ENCODE measurements around the gene PDE6H. TPM values are rescaled to one million over a fixed set of nuclear protein-coding genes. Genes with fewer than 3 reads are reported as not detected.

Gene PDE6H
- total and polyA plus RNA-seq, 7 experiments from 2014 or later, result 2.7 TPM; not detected in 6

- CTCF ChIA-PET, result interaction anchor here (1.2 to 4.3 kb wide), 2 partner anchors 152 to 223 kb away, joined by 5 to 86 read pairs; partner anchors contain the start of genes ART4 and RERG
- H3K27ac Mint-ChIP-seq, result no peak overlapping the region
- no peak overlapping the region for H3K27ac ChIP-seq (ENCODE audit: low read depth, low read length)
These were observed 25.2 kb downstream of the PDE6H start for GRCh38 chr12:14997998-14998397.

DNA sequence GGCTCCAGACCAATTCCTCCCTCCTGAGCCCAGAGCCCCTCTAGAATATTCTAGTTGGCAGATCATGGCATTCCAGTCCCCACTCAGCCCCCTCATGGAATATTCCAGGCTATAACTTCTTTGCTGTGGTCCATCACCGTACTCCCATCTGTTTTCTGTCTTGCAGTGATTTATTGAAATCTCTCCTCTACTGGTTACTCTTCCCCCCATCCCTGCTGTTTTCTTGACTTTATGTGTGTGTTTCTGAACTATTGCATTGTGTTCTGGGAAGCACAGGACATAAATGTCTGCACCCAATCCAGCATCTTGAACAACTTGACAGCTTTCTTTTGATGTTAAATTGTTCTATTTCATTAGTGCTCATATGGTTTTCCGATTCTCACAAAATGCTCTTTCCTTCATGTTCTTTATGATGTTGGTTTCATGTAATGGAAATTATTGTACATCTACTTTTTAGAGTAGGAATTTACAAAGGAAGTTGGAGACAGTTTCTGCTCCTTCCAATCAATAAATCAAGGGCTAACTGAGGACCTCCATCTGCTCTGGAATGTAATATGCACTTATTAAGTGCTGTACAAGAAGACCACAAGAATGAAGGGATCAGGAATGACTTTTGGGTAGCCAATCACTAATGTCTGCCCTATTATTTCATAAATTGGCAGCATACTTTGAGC is 26.3 kb downstream of the PDE6H start:
- H3K36me3 Mint-ChIP-seq, result no peaks in the 10 kb centered on the region
- H3K27ac ChIP-seq (ENCODE audit: low read depth, low read length), result no peak overlapping the region
- H3K4me1 Mint-ChIP-seq, result peaks cover 15 to 18% (median 17%) of the 10 kb centered on the region in 7 donors
- DNase-seq (no peak), ATAC-seq (no peak)
- no peaks in the 10 kb centered on the region for H3K9me3 ChIP-seq (ENCODE audit: control insufficient read depth in 2 of 3, low read length in 3 of 3)
- H3K36me3 ChIP-seq (ENCODE audit: control insufficient read depth in 2 of 3, insufficient read depth in 3 of 3, low read length in 3 of 3), result no peaks in the 10 kb centered on the region
- H3K4me3 ChIP-seq (ENCODE audit: low read length), result no peak overlapping the region
- H3K27ac Mint-ChIP-seq, result no peak overlapping the region
- H3K9me3 Mint-ChIP-seq, result no peaks in the 10 kb centered on the region
- peaks cover 0 to 4% of the 10 kb centered on the region in 2 donors for H3K27me3 ChIP-seq (ENCODE audit: control insufficient read depth in 2 of 2, insufficient read depth in 2 of 2, low read length in 2 of 2)
- ChIA-PET POLR2A (no interaction called here), CTCF (no interaction called here)
- peaks cover 15 to 16% of the 10 kb centered on the region in 2 donors for H3K4me1 ChIP-seq (ENCODE audit: control insufficient read depth in 2 of 2, insufficient read depth in 2 of 2, low read length in 2 of 2)
- peaks cover 0 to 61% (median 18%) of the 10 kb centered on the region in 5 donors for H3K27me3 Mint-ChIP-seq
- H3K4me3 Mint-ChIP-seq, result no peak overlapping the region
- intact Hi-C loops (cut with micrococcal nuclease), result loop anchor here (5.0 to 10.0 kb wide), 4 partner anchors 223 to 786 kb away; partner anchors contain the start of genes EPS8 (in 1 of the 2) and RERG (in 1 of the 2)

More at GRCh38 chr12:14997998-14998397, 25.2 kb downstream of the PDE6H start:
- DNase-seq (no peak), ATAC-seq (no peak)
- POLR2A ChIA-PET, result no interaction called here
- Histone ChIP-seq H3K4me1 (ENCODE audit: control insufficient read depth in 2 of 2, insufficient read depth in 2 of 2, low read length in 2 of 2) (peaks cover 16 to 27% of the 10 kb centered on the region in 2 donors), H3K27me3 (ENCODE audit: control insufficient read depth in 2 of 2, insufficient read depth in 2 of 2, low read length in 2 of 2) (peaks cover 0 to 4% of the 10 kb centered on the region in 2 donors), H3K36me3 (ENCODE audit: control insufficient read depth in 2 of 3, insufficient read depth in 3 of 3, low read length in 3 of 3) (no peaks in the 10 kb centered on the region), H3K4me3 (ENCODE audit: low read length) (no peak overlapping the region), H3K9me3 (ENCODE audit: control insufficient read depth in 2 of 3, low read length in 3 of 3) (no peaks in the 10 kb centered on the region)
- Mint-ChIP-seq H3K9me3 (peaks cover 0 to 2% (median 0%) of the 10 kb centered on the region in 11 donors), H3K4me1 (peaks cover 21 to 29% (median 27%) of the 10 kb centered on the region in 7 donors), H3K4me3 (no peak overlapping the region), H3K27me3 (peaks cover 0 to 49% (median 10%) of the 10 kb centered on the region in 5 donors), H3K36me3 (no peaks in the 10 kb centered on the region)
- intact Hi-C loops (cut with micrococcal nuclease), result loop anchor here (5.0 to 10.0 kb wide), 4 partner anchors 224 to 787 kb away; partner anchors contain the start of genes EPS8 (in 1 of the 2) and RERG (in 1 of the 2)

GRCh38 chr12:14999695-15000365 is 27.0 kb downstream of the PDE6H start:
- Histone ChIP-seq H3K27ac (ENCODE audit: low read depth, low read length) (no peak overlapping the region), H3K4me3 (ENCODE audit: low read length) (no peak overlapping the region), H3K9me3 (ENCODE audit: control insufficient read depth in 2 of 3, low read length in 3 of 3) (no peaks in the 10 kb centered on the region), H3K27me3 (ENCODE audit: control insufficient read depth in 2 of 2, insufficient read depth in 2 of 2, low read length in 2 of 2) (peaks cover 0 to 4% of the 10 kb centered on the region in 2 donors), H3K4me1 (ENCODE audit: control insufficient read depth in 2 of 2, insufficient read depth in 2 of 2, low read length in 2 of 2) (peaks cover 9% of the 10 kb centered on the region in 2 donors), H3K36me3 (ENCODE audit: control insufficient read depth in 2 of 3, insufficient read depth in 3 of 3, low read length in 3 of 3) (no peaks in the 10 kb centered on the region)
- H3K4me1 Mint-ChIP-seq, result peaks cover 9 to 11% (median 10%) of the 10 kb centered on the region in 7 donors
- H3K9me3 Mint-ChIP-seq, result no peaks in the 10 kb centered on the region
- intact Hi-C loops (cut with micrococcal nuclease), result loop anchor here (5.0 to 10.0 kb wide), 4 partner anchors 222 to 785 kb away; partner anchors contain the start of genes EPS8 (in 1 of the 2) and RERG (in 1 of the 2)
- POLR2A ChIA-PET, result no interaction called here
- DNase-seq (no peak), ATAC-seq (no peak)
- CTCF ChIA-PET, result no interaction called here
- H3K36me3 Mint-ChIP-seq, result no peaks in the 10 kb centered on the region
- H3K4me3 Mint-ChIP-seq, result no peak overlapping the region
- H3K27me3 Mint-ChIP-seq, result peaks cover 0 to 67% (median 18%) of the 10 kb centered on the region in 5 donors
- peak overlapping the region in 1 of 9 donors; percentile 31 for H3K27ac Mint-ChIP-seq

GRCh38 chr12:15000575-15000974 is 27.7 kb downstream of the PDE6H start:
- Mint-ChIP-seq H3K36me3 (no peaks in the 10 kb centered on the region), H3K27ac (no peak overlapping the region), H3K4me3 (no peak overlapping the region), H3K9me3 (no peaks in the 10 kb centered on the region), H3K4me1 (peaks cover 2 to 4% (median 3%) of the 10 kb centered on the region in 7 donors), H3K27me3 (peaks cover 0 to 74% (median 18%) of the 10 kb centered on the region in 5 donors)
- intact Hi-C loops (cut with micrococcal nuclease), result no loop called here
- H3K36me3 ChIP-seq (ENCODE audit: control insufficient read depth in 2 of 3, insufficient read depth in 3 of 3, low read length in 3 of 3), result no peaks in the 10 kb centered on the region
- peaks cover 0 to 4% of the 10 kb centered on the region in 2 donors for H3K27me3 ChIP-seq (ENCODE audit: control insufficient read depth in 2 of 2, insufficient read depth in 2 of 2, low read length in 2 of 2)
- H3K9me3 ChIP-seq (ENCODE audit: control insufficient read depth in 2 of 3, low read length in 3 of 3), result no peaks in the 10 kb centered on the region
- no peak for ATAC-seq
- DNase-seq, result no peak
- peaks cover 1 to 2% of the 10 kb centered on the region in 2 donors for H3K4me1 ChIP-seq (ENCODE audit: control insufficient read depth in 2 of 2, insufficient read depth in 2 of 2, low read length in 2 of 2)
- ChIA-PET CTCF (no interaction called here), POLR2A (no interaction called here)
- H3K27ac ChIP-seq (ENCODE audit: low read depth, low read length), result no peak overlapping the region
- no peak overlapping the region for H3K4me3 ChIP-seq (ENCODE audit: low read length)

- H3K36me3 ChIP-seq (ENCODE audit: control insufficient read depth in 2 of 3, insufficient read depth in 3 of 3, low read length in 3 of 3), result no peaks in the 10 kb centered on the region
- H3K4me3 ChIP-seq (ENCODE audit: low read length), result no peak overlapping the region
- Mint-ChIP-seq H3K27ac (no peak overlapping the region), H3K27me3 (peaks cover 9 to 82% (median 26%) of the 10 kb centered on the region in 5 donors), H3K9me3 (no peaks in the 10 kb centered on the region), H3K4me1 (no peaks in the 10 kb centered on the region), H3K36me3 (no peaks in the 10 kb centered on the region), H3K4me3 (no peak overlapping the region)
- H3K9me3 ChIP-seq (ENCODE audit: control insufficient read depth in 2 of 3, low read length in 3 of 3), result no peaks in the 10 kb centered on the region
- H3K4me1 ChIP-seq (ENCODE audit: control insufficient read depth in 2 of 2, insufficient read depth in 2 of 2, low read length in 2 of 2), result no peaks in the 10 kb centered on the region
- POLR2A ChIA-PET, result no interaction called here
- CTCF ChIA-PET, result interaction anchor here (1.3 to 1.9 kb wide), 2 partner anchors 156 to 157 kb away, joined by 3 to 5 read pairs; no protein-coding TSS in a partner anchor
- no peak for DNase-seq
- intact Hi-C loops (cut with micrococcal nuclease), result no loop called here
- ATAC-seq, result no peak
- H3K27ac ChIP-seq (ENCODE audit: low read depth, low read length), result no peak overlapping the region
- H3K27me3 ChIP-seq (ENCODE audit: control insufficient read depth in 2 of 2, insufficient read depth in 2 of 2, low read length in 2 of 2), result peaks cover 0 to 4% of the 10 kb centered on the region in 2 donors
These were observed 29.0 kb downstream of the PDE6H start for GRCh38 chr12:15001733-15002382.

DNA sequence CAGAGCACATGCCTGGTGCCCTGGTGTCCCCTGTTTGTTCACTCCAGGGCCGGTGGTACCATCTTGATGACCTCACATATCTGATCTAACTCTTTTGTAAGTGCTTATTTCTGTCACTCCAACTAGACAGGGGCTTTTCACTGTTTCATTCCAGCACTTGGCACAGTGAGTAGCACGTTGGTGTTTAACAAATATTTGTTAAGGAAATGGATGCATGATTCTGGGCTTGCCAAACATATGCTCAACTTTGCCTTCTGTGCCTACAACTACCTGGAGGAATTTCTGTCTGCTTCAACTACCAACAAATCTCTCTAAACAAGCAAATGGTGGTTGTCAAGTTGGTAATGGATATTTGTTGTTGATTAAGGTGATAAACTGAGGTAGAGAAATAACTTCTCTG is 31.6 kb downstream of the PDE6H start:
- ATAC-seq (no peak), DNase-seq (no peak)
- intact Hi-C loops (cut with micrococcal nuclease), result no loop called here
- peaks cover 11 to 83% (median 36%) of the 10 kb centered on the region in 5 donors for H3K27me3 Mint-ChIP-seq
- Histone ChIP-seq H3K4me3 (ENCODE audit: low read length) (no peak overlapping the region), H3K9me3 (ENCODE audit: control insufficient read depth in 2 of 3, low read length in 3 of 3) (no peaks in the 10 kb centered on the region), H3K27ac (ENCODE audit: low read depth, low read length) (no peak overlapping the region), H3K36me3 (ENCODE audit: control insufficient read depth in 2 of 3, insufficient read depth in 3 of 3, low read length in 3 of 3) (no peaks in the 10 kb centered on the region), H3K4me1 (ENCODE audit: control insufficient read depth in 2 of 2, insufficient read depth in 2 of 2, low read length in 2 of 2) (no peaks in the 10 kb centered on the region), H3K27me3 (ENCODE audit: control insufficient read depth in 2 of 2, insufficient read depth in 2 of 2, low read length in 2 of 2) (no peaks in the 10 kb centered on the region)
- no peak overlapping the region for H3K4me3 Mint-ChIP-seq
- ChIA-PET CTCF (no interaction called here), POLR2A (interaction anchor here (1.1 kb wide), 1 partner anchor 56 kb away, joined by 4 read pairs; no protein-coding TSS in a partner anchor)
- H3K9me3 Mint-ChIP-seq, result no peaks in the 10 kb centered on the region
- H3K4me1 Mint-ChIP-seq, result no peaks in the 10 kb centered on the region
- H3K36me3 Mint-ChIP-seq, result no peaks in the 10 kb centered on the region
- H3K27ac Mint-ChIP-seq, result no peak overlapping the region

Measured in naive thymus-derived CD4-positive, alpha-beta T cell (primary cell).